ENCODE results near the gene TSPAN14.

DNA sequence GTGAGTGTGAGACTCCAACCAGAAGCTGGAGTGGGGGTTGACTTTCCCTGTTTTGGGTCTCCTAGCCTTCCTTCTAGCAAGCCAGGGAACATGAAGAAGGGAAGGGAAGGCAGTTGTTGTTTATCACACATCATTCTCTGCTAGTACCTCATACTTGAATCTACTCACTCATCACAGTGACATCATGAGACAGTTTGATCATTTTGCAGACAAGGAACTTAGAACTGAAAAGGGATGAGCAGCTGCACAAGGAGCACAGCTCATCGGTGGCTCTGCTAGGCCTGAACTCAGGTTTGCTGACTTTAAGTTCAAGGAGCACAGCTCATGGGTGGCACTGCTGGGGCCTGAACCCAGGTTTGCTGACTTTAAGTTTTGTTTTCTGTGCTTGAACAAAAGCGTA is 26.6 kb upstream of the TSPAN14 start:
- TF ChIP-seq SPI1 (IDR thresholded peaks at IDR 0.05; ENCODE audit: low read depth, low read length) (no peak), POLR2AphosphoS5 (IDR thresholded peaks at IDR 0.05; ENCODE audit: low read depth, low read length) (no peak)
